Trophoblast cell (in vitro differentiated cells and primary cell): ENCODE results near the gene LPCAT2.
A peak's percentile ranks its signal among the peaks of the same experiment; 100 is the strongest.

Experiments
- DNase-seq, 2 donors: peaks; one replicate each; pipeline ENCODE4 v3.0.0-alpha.2; 2016
- H2AFZ ChIP-seq: 2 replicates; pipeline ENCODE4 v1.6.1; 2013; ENCODE audit warnings: low read length, moderate library complexity, mild to moderate bottlenecking; ENCODE audit not compliant: insufficient read depth, poor library complexity
- H2AK5ac ChIP-seq: 2 replicates; pipeline ENCODE4 v1.6.1; 2013; ENCODE audit warnings: mild to moderate bottlenecking, low read length
- H2BK120ac ChIP-seq: 2 replicates; pipeline ENCODE4 v1.6.1; 2013; ENCODE audit warnings: low read length, mild to moderate bottlenecking, moderate library complexity; ENCODE audit not compliant: insufficient read depth, poor library complexity
- H2BK12ac ChIP-seq: 2 replicates; pipeline ENCODE4 v1.6.1; 2013; ENCODE audit warnings: mild to moderate bottlenecking, low read length, moderate library complexity
- H2BK5ac ChIP-seq: 2 replicates; pipeline ENCODE4 v1.6.1; 2013; ENCODE audit warnings: low read length, low read depth, moderate library complexity, mild to moderate bottlenecking; ENCODE audit not compliant: poor library complexity
- H3K14ac ChIP-seq: 2 replicates; pipeline ENCODE4 v1.6.1; 2013; ENCODE audit warnings: mild to moderate bottlenecking, low read length
- H3K18ac ChIP-seq: 2 replicates; pipeline ENCODE4 v1.6.1; 2013; ENCODE audit warnings: mild to moderate bottlenecking, low read length
- H3K23ac ChIP-seq: 2 replicates; pipeline ENCODE4 v1.6.1; 2013; ENCODE audit warnings: low read length
- H3K27ac ChIP-seq: 2 replicates; pipeline ENCODE4 v1.5.1; 2013; ENCODE audit warnings: low read depth, mild to moderate bottlenecking, inconsistent platforms, low read length, moderate library complexity
- H3K27me3 ChIP-seq: 2 replicates; pipeline ENCODE4 v1.6.1; 2013; ENCODE audit warnings: inconsistent platforms, mild to moderate bottlenecking, low read length, moderate library complexity; ENCODE audit not compliant: insufficient read depth
- H3K36me3 ChIP-seq, 2 experiments: 1 replicate in 1 of 2; 2 replicates in 1 of 2; pipeline ENCODE4 v1.6.1; 2013; ENCODE audit warnings: low read length in 2 of 2, mild to moderate bottlenecking in 2 of 2, moderate library complexity in 1 of 2; ENCODE audit not compliant: insufficient read depth in 2 of 2, control insufficient read depth in 1 of 2
- H3K4ac ChIP-seq: 2 replicates; pipeline ENCODE4 v1.6.1; 2013; ENCODE audit warnings: low read depth, mild to moderate bottlenecking, low read length, moderate library complexity
- H3K4me1 ChIP-seq, 2 experiments: 1 replicate in 1 of 2; 2 replicates in 1 of 2; pipeline ENCODE4 v1.6.1; 2013; ENCODE audit warnings: low read length in 2 of 2, mild to moderate bottlenecking in 2 of 2, moderate library complexity in 1 of 2; ENCODE audit not compliant: insufficient read depth in 2 of 2, control insufficient read depth in 1 of 2
- H3K4me2 ChIP-seq: 2 replicates; pipeline ENCODE4 v1.6.1; 2013; ENCODE audit warnings: inconsistent platforms, mild to moderate bottlenecking, low read length, moderate library complexity
- H3K4me3 ChIP-seq: 2 replicates; pipeline ENCODE4 v1.5.1; 2013; ENCODE audit warnings: mild to moderate bottlenecking, low read depth, low read length, inconsistent platforms
- H3K79me1 ChIP-seq: one replicate; pipeline ENCODE4 v1.6.1; 2013; ENCODE audit warnings: low read length
- H3K79me2 ChIP-seq: 2 replicates; pipeline ENCODE4 v1.6.1; 2013; ENCODE audit warnings: low read length, mild to moderate bottlenecking; ENCODE audit not compliant: control insufficient read depth, insufficient read depth, poor library complexity
- H3K9ac ChIP-seq: 2 replicates; pipeline ENCODE4 v1.6.1; 2013; ENCODE audit warnings: mild to moderate bottlenecking, low read length
- H3K9me3 ChIP-seq: 2 replicates; pipeline ENCODE4 v1.6.1; 2013; ENCODE audit warnings: low read depth, mild to moderate bottlenecking, control low read depth, inconsistent platforms, low read length; ENCODE audit not compliant: insufficient read depth
- H4K12ac ChIP-seq: 2 replicates; pipeline ENCODE4 v1.6.1; 2013; ENCODE audit warnings: low read depth, mild to moderate bottlenecking, low read length, moderate library complexity
- H4K8ac ChIP-seq: 2 replicates; pipeline ENCODE4 v1.6.1; 2013; ENCODE audit warnings: low read depth, mild to moderate bottlenecking, low read length, moderate library complexity
- H4K91ac ChIP-seq: one replicate; pipeline ENCODE4 v1.6.1; 2013; ENCODE audit warnings: low read depth, mild to moderate bottlenecking, low read length, moderate library complexity
- WGBS: extraction: QIAGEN DNeasy Blood & Tissue Kit; methylation state at CpG from one replicate; pipeline ENCODE4 v1.1.7; 2013; ENCODE audit warnings: missing lambda C conversion rate; ENCODE audit not compliant: insufficient read length, insufficient coverage; ENCODE audit errors: extremely low coverage; 5-methylcytosine and 5-hydroxymethylcytosine counted together

Gene LPCAT2

GRCh38 chr16:55542459-55543082 lies 33.7 kb downstream of the LPCAT2 start:
- H3K79me2 ChIP-seq, result no peaks in the 10 kb centered on the region
- H3K27ac ChIP-seq, result no peak overlapping the region
- H3K23ac ChIP-seq, result no peak overlapping the region
- no peak overlapping the region for H3K4me2 ChIP-seq
- no peak overlapping the region for H2AK5ac ChIP-seq
- no peak overlapping the region for H3K4me3 ChIP-seq
- H4K8ac ChIP-seq, result no peak overlapping the region
- H3K14ac ChIP-seq, result no peak overlapping the region
- H2BK5ac ChIP-seq, result no peak overlapping the region
- no peak overlapping the region for H2BK120ac ChIP-seq
- H4K12ac ChIP-seq, result no peak overlapping the region
- no peak overlapping the region for H3K18ac ChIP-seq
- H3K36me3 ChIP-seq, result peaks cover 10 to 27% of the 10 kb centered on the region in 2 experiments
- H4K91ac ChIP-seq, result no peak overlapping the region
- H2AFZ ChIP-seq, result no peak overlapping the region
- no peak overlapping the region for H2BK12ac ChIP-seq
- no peak overlapping the region for H3K9ac ChIP-seq
- peak in 1 of 2 donors; percentile 11 for DNase-seq
- no peaks in the 10 kb centered on the region for H3K79me1 ChIP-seq
- H3K4me1 ChIP-seq, result no peaks in the 10 kb centered on the region
- WGBS, result no CpG with 5 or more reads among the region's 1 CpG
- H3K27me3 ChIP-seq, result no peaks in the 10 kb centered on the region
- H3K9me3 ChIP-seq, result no peaks in the 10 kb centered on the region
- H3K4ac ChIP-seq, result no peak overlapping the region

DNA sequence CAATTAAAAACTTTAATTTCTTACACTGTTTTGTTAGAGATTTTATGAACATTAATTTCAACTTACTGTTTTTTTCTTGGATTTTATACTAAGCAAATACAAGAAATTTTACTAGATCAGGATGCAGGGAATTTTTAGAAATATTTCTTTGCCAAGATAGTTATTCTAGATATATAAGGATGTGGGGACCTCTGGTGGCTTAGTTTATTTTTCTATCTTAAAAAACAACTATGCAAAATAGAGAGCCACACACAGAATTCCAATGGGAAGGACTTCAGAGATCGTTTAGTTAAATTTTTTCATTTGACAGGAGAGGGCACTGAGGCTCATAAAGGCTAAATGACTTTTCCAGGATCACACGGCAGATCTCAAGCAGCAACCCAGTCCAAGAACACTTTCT lies 34.6 kb downstream of the LPCAT2 start:
- H3K9ac ChIP-seq, result no peak overlapping the region
- no peak overlapping the region for H4K91ac ChIP-seq
- H2BK5ac ChIP-seq, result no peak overlapping the region
- no peak overlapping the region for H3K14ac ChIP-seq
- H3K4me2 ChIP-seq, result no peak overlapping the region
- no CpG with 5 or more reads among the region's 2 CpGs for WGBS
- peaks cover 11 to 20% of the 10 kb centered on the region in 2 experiments for H3K36me3 ChIP-seq
- H3K4ac ChIP-seq, result no peak overlapping the region
- no peak overlapping the region for H2AFZ ChIP-seq
- H4K12ac ChIP-seq, result no peak overlapping the region
- no peak overlapping the region for H3K23ac ChIP-seq
- H3K27me3 ChIP-seq, result no peaks in the 10 kb centered on the region
- peak in 1 of 2 donors; percentile 60 for DNase-seq
- H3K4me1 ChIP-seq, result no peaks in the 10 kb centered on the region
- no peak overlapping the region for H2BK120ac ChIP-seq
- H3K27ac ChIP-seq, result no peak overlapping the region
- no peak overlapping the region for H3K18ac ChIP-seq
- H3K79me2 ChIP-seq, result no peaks in the 10 kb centered on the region
- no peak overlapping the region for H3K4me3 ChIP-seq
- H3K9me3 ChIP-seq, result no peaks in the 10 kb centered on the region
- no peaks in the 10 kb centered on the region for H3K79me1 ChIP-seq
- no peak overlapping the region for H2BK12ac ChIP-seq
- no peak overlapping the region for H2AK5ac ChIP-seq
- no peak overlapping the region for H4K8ac ChIP-seq

DNA sequence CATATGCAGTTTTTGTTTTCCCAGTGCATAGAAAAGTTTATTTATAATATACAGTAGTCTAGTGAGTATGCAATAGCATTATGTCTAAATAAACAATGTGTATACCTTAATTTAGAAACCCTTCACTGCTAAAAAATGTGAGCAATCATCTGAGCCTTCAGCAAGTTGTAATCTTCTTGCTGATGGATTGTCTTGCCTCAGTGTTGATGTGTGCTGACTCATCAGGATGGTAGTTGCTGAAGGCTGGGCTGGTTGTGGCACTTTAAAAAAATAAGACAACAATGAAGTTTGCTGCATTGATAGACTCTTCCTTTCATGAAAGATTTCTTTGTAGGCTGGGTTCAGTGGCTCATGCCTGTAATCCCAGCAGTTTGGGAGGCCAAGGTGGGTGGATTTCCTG lies 43.7 kb downstream of the LPCAT2 start:
- Histone ChIP-seq H3K23ac (no peak overlapping the region), H3K4ac (no peak overlapping the region), H2BK5ac (no peak overlapping the region), H4K12ac (no peak overlapping the region), H3K4me3 (no peak overlapping the region), H3K79me1 (no peaks in the 10 kb centered on the region), H3K4me2 (no peak overlapping the region), H4K91ac (no peak overlapping the region), H3K4me1 (no peaks in the 10 kb centered on the region), H3K9ac (no peak overlapping the region), H3K9me3 (no peaks in the 10 kb centered on the region), H2BK120ac (no peak overlapping the region), H2BK12ac (no peak overlapping the region), H3K79me2 (no peaks in the 10 kb centered on the region), H3K36me3 (peaks cover 11 to 13% of the 10 kb centered on the region in 2 experiments), H3K27me3 (no peaks in the 10 kb centered on the region), H3K27ac (no peak overlapping the region), H3K18ac (no peak overlapping the region), H2AFZ (no peak overlapping the region), H4K8ac (no peak overlapping the region), H2AK5ac (no peak overlapping the region), H3K14ac (no peak overlapping the region)
- DNase-seq, result peak; percentile 12 to 70

- Histone ChIP-seq H2AK5ac (no peak overlapping the region), H3K4ac (no peak overlapping the region), H3K23ac (no peak overlapping the region), H2BK12ac (no peak overlapping the region), H3K14ac (no peak overlapping the region), H3K9me3 (no peaks in the 10 kb centered on the region), H3K79me1 (no peaks in the 10 kb centered on the region), H3K4me2 (no peak overlapping the region), H3K27me3 (no peaks in the 10 kb centered on the region), H4K91ac (no peak overlapping the region), H3K27ac (no peak overlapping the region), H3K4me1 (no peaks in the 10 kb centered on the region), H3K9ac (no peak overlapping the region), H3K36me3 (peaks cover 10 to 11% of the 10 kb centered on the region in 2 experiments), H4K12ac (no peak overlapping the region), H2BK5ac (no peak overlapping the region), H3K18ac (no peak overlapping the region), H3K4me3 (no peak overlapping the region), H4K8ac (no peak overlapping the region), H3K79me2 (no peaks in the 10 kb centered on the region), H2AFZ (no peak overlapping the region), H2BK120ac (no peak overlapping the region)
- DNase-seq, result peak; percentile 19 to 68
- no CpG with 5 or more reads among the region's 2 CpGs for WGBS
Measured at GRCh38 chr16:55555436-55555835, 46.6 kb downstream of the LPCAT2 start.
